HEK293 (cell line): Measurements from ENCODE around the gene AADAT.

Source experiments
- HOXC10 ChIP-seq: sonication (generic); formaldehyde crosslinking; IDR thresholded peaks from 2 replicates; pipeline ENCODE4 v1.8.1; 2023; ENCODE audit warnings: mild to moderate bottlenecking, missing genetic modification reagents
- REST ChIP-seq: fragments of 450-650 bp; formaldehyde crosslinking; IDR thresholded peaks from 2 replicates; pipeline ENCODE4 v1.5.1; 2016; ENCODE audit warnings: missing biosample characterization, missing genetic modification characterization

- TF ChIP-seq REST (tag by site-specific recombination) (no peak), HOXC10 (CRISPR knock-in tag) (no peak)
Observed at GRCh38 chr4:170047771-170048354, 41.9 kb downstream of the AADAT start.
